Measurements from ENCODE around the gene ATG7.

DNA sequence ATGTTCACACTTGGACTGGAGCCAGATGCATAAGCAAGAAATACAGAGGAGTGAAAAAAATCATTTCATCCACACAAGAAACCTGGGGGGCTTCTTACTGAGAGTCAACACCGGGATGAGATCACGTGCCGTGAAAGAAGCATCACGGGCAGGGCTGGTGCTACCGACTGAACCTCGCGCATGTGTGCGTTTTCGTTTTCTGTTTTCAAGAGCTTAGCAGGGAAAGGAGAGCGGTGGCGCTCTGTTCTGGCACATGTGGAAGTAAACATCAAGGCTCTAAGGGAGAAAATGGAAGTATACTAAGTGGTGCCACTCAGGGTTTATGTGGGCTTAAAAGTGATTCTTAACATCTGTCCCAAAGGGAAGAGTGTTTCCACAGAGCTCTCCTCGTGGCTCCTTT is 315.6 kb downstream of the ATG7 start:
- TF ChIP-seq, protein P1, sequence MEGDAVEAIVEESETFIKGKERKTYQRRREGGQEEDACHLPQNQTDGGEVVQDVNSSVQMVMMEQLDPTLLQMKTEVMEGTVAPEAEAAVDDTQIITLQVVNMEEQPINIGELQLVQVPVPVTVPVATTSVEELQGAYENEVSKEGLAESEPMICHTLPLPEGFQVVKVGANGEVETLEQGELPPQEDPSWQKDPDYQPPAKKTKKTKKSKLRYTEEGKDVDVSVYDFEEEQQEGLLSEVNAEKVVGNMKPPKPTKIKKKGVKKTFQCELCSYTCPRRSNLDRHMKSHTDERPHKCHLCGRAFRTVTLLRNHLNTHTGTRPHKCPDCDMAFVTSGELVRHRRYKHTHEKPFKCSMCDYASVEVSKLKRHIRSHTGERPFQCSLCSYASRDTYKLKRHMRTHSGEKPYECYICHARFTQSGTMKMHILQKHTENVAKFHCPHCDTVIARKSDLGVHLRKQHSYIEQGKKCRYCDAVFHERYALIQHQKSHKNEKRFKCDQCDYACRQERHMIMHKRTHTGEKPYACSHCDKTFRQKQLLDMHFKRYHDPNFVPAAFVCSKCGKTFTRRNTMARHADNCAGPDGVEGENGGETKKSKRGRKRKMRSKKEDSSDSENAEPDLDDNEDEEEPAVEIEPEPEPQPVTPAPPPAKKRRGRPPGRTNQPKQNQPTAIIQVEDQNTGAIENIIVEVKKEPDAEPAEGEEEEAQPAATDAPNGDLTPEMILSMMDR (IDR thresholded peaks at IDR 0.05; ENCODE audit: insufficient read depth, low read length) = no peak
- TF ChIP-seq, protein P2, sequence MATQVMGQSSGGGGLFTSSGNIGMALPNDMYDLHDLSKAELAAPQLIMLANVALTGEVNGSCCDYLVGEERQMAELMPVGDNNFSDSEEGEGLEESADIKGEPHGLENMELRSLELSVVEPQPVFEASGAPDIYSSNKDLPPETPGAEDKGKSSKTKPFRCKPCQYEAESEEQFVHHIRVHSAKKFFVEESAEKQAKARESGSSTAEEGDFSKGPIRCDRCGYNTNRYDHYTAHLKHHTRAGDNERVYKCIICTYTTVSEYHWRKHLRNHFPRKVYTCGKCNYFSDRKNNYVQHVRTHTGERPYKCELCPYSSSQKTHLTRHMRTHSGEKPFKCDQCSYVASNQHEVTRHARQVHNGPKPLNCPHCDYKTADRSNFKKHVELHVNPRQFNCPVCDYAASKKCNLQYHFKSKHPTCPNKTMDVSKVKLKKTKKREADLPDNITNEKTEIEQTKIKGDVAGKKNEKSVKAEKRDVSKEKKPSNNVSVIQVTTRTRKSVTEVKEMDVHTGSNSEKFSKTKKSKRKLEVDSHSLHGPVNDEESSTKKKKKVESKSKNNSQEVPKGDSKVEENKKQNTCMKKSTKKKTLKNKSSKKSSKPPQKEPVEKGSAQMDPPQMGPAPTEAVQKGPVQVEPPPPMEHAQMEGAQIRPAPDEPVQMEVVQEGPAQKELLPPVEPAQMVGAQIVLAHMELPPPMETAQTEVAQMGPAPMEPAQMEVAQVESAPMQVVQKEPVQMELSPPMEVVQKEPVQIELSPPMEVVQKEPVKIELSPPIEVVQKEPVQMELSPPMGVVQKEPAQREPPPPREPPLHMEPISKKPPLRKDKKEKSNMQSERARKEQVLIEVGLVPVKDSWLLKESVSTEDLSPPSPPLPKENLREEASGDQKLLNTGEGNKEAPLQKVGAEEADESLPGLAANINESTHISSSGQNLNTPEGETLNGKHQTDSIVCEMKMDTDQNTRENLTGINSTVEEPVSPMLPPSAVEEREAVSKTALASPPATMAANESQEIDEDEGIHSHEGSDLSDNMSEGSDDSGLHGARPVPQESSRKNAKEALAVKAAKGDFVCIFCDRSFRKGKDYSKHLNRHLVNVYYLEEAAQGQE (IDR thresholded peaks at IDR 0.05; ENCODE audit: insufficient replicate concordance, low read depth) = no peak
- TF ChIP-seq POLR2AphosphoS5 (IDR thresholded peaks at IDR 0.05; ENCODE audit: low read depth) (no peak), SPI1 (IDR thresholded peaks at IDR 0.05; ENCODE audit: borderline replicate concordance, low read depth) (no peak)

All from HL-60 (cell line).